Measurements from ENCODE around the gene CCDC188. TPM values are rescaled to one million over a fixed set of nuclear protein-coding genes. Genes with fewer than 3 reads are reported as not detected.
A peak's percentile ranks its signal among the peaks of the same experiment; 100 is the strongest.

Gene CCDC188
- total RNA-seq, 1 experiment from 2014 or later = not detected

GRCh38 chr22:20135806-20136602 is 14.9 kb downstream of the CCDC188 start:
- CTCF ChIA-PET = interaction anchor here (1.2 kb wide), 1 partner anchor 11 kb away, joined by 3 read pairs; no protein-coding TSS in a partner anchor
- TF ChIP-seq, protein P1, sequence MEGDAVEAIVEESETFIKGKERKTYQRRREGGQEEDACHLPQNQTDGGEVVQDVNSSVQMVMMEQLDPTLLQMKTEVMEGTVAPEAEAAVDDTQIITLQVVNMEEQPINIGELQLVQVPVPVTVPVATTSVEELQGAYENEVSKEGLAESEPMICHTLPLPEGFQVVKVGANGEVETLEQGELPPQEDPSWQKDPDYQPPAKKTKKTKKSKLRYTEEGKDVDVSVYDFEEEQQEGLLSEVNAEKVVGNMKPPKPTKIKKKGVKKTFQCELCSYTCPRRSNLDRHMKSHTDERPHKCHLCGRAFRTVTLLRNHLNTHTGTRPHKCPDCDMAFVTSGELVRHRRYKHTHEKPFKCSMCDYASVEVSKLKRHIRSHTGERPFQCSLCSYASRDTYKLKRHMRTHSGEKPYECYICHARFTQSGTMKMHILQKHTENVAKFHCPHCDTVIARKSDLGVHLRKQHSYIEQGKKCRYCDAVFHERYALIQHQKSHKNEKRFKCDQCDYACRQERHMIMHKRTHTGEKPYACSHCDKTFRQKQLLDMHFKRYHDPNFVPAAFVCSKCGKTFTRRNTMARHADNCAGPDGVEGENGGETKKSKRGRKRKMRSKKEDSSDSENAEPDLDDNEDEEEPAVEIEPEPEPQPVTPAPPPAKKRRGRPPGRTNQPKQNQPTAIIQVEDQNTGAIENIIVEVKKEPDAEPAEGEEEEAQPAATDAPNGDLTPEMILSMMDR (IDR thresholded peaks at IDR 0.05; ENCODE audit: unreplicated experiment) = no peak
- no peak overlapping the region for H3K27ac Mint-ChIP-seq (ENCODE audit: unreplicated experiment)
- H3K4me1 Mint-ChIP-seq (ENCODE audit: low read depth, unreplicated experiment) = peaks cover 7% of the 10 kb centered on the region
- H3K4me3 Mint-ChIP-seq (ENCODE audit: low read depth, unreplicated experiment) = no peak overlapping the region
- intact Hi-C loops (cut with micrococcal nuclease; ENCODE audit: unreplicated experiment) = no loop called here
- H3K9me3 Mint-ChIP-seq (ENCODE audit: low read depth, unreplicated experiment) = no peaks in the 10 kb centered on the region
- DNase-seq = no peak
- no peaks in the 10 kb centered on the region for H3K27me3 Mint-ChIP-seq (ENCODE audit: unreplicated experiment)
- peaks cover 19% of the 10 kb centered on the region for H3K36me3 Mint-ChIP-seq (ENCODE audit: insufficient read depth, unreplicated experiment)
- BruUV-seq (replicated peaks) = no TSS peak

DNA sequence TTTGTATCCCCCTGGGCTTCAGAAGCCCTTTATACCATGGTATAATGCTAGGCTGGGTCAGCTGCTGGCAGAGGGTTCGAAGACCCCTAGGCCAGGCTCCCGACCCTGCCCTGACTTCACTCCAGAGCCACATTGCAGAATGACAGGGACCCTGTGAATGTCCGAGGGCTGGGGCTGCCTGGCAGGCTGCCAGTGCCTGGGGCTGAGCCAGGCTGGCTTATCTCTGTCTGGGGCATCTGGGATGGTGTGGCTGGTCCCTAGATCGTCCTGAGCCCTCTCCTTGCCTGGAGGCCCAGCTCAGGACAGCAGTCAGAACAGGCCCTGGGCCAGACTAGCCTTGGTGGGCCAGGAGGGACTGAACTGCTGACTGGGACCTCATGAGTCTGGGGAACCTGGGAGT is 15.6 kb downstream of the CCDC188 start:
- intact Hi-C loops (cut with micrococcal nuclease; ENCODE audit: unreplicated experiment) = no loop called here
- CTCF ChIA-PET = interaction anchor here (1.2 kb wide), 1 partner anchor 11 kb away, joined by 3 read pairs; no protein-coding TSS in a partner anchor
- no TSS peak for BruUV-seq (replicated peaks)
- H3K27ac Mint-ChIP-seq (ENCODE audit: unreplicated experiment) = no peak overlapping the region
- DNase-seq = no peak
- H3K9me3 Mint-ChIP-seq (ENCODE audit: low read depth, unreplicated experiment) = no peaks in the 10 kb centered on the region
- TF ChIP-seq, protein P1 (IDR thresholded peaks at IDR 0.05; ENCODE audit: unreplicated experiment) = no peak
- peaks cover 20% of the 10 kb centered on the region for H3K36me3 Mint-ChIP-seq (ENCODE audit: insufficient read depth, unreplicated experiment)
- no peaks in the 10 kb centered on the region for H3K27me3 Mint-ChIP-seq (ENCODE audit: unreplicated experiment)
- H3K4me3 Mint-ChIP-seq (ENCODE audit: low read depth, unreplicated experiment) = no peak overlapping the region
- H3K4me1 Mint-ChIP-seq (ENCODE audit: low read depth, unreplicated experiment) = peaks cover 7% of the 10 kb centered on the region

GRCh38 chr22:20133930-20134549 is 16.8 kb downstream of the CCDC188 start:
- Mint-ChIP-seq H3K9me3 (ENCODE audit: low read depth, unreplicated experiment) (no peaks in the 10 kb centered on the region), H3K27ac (ENCODE audit: unreplicated experiment) (no peak overlapping the region), H3K27me3 (ENCODE audit: unreplicated experiment) (no peaks in the 10 kb centered on the region), H3K4me1 (ENCODE audit: low read depth, unreplicated experiment) (peaks cover 7% of the 10 kb centered on the region), H3K36me3 (ENCODE audit: insufficient read depth, unreplicated experiment) (peaks cover 27% of the 10 kb centered on the region), H3K4me3 (ENCODE audit: low read depth, unreplicated experiment) (no peak overlapping the region)
- intact Hi-C loops (cut with micrococcal nuclease; ENCODE audit: unreplicated experiment) = no loop called here
- TF ChIP-seq, protein P1 (IDR thresholded peaks at IDR 0.05; ENCODE audit: unreplicated experiment) = no peak
- DNase-seq = no peak
- TSS peak; percentile 5 for BruUV-seq (replicated peaks)
- CTCF ChIA-PET = no interaction called here

- H3K4me3 Mint-ChIP-seq (ENCODE audit: low read depth, unreplicated experiment) = peak overlapping the region; percentile 69
- peaks cover 40% of the 10 kb centered on the region for H3K36me3 Mint-ChIP-seq (ENCODE audit: insufficient read depth, unreplicated experiment)
- DNase-seq = no peak
- H3K9me3 Mint-ChIP-seq (ENCODE audit: low read depth, unreplicated experiment) = no peaks in the 10 kb centered on the region
- no peak overlapping the region for H3K27ac Mint-ChIP-seq (ENCODE audit: unreplicated experiment)
- CTCF ChIA-PET = no interaction called here
- peaks cover 7% of the 10 kb centered on the region for H3K4me1 Mint-ChIP-seq (ENCODE audit: low read depth, unreplicated experiment)
- H3K27me3 Mint-ChIP-seq (ENCODE audit: unreplicated experiment) = no peaks in the 10 kb centered on the region
- intact Hi-C loops (cut with micrococcal nuclease; ENCODE audit: unreplicated experiment) = no loop called here
- TF ChIP-seq, protein P1 (IDR thresholded peaks at IDR 0.05; ENCODE audit: unreplicated experiment) = no peak
- BruUV-seq (replicated peaks) = no TSS peak
Measured at GRCh38 chr22:20132686-20133246, 18.1 kb downstream of the CCDC188 start.
